GDM1 (cell line): ENCODE results near the gene SHC3.

Source experiments
- DNase-seq: peaks from one replicate; lab custom pipeline; 2025; lab: John Stamatoyannopoulos, UW

The SHC3 gene

GRCh38 chr9:88986776-88987175 is 191.8 kb downstream of the SHC3 start:
- DNase-seq = no peak

- DNase-seq = no peak
These were observed 193.0 kb downstream of the SHC3 start for GRCh38 chr9:88985616-88986015.

- no peak for DNase-seq
These were observed 194.1 kb downstream of the SHC3 start for GRCh38 chr9:88984543-88984883.

- no peak for DNase-seq
These were observed 194.6 kb downstream of the SHC3 start for GRCh38 chr9:88983865-88984542.

- DNase-seq = no peak
These were observed 197.8 kb downstream of the SHC3 start for GRCh38 chr9:88980740-88981203.

- DNase-seq = no peak
These were observed 198.8 kb downstream of the SHC3 start for GRCh38 chr9:88979791-88980190.

GRCh38 chr9:88979021-88979420 is 199.6 kb downstream of the SHC3 start:
- DNase-seq = no peak

GRCh38 chr9:88978034-88978433 is 200.6 kb downstream of the SHC3 start:
- DNase-seq = no peak

- no peak for DNase-seq
These were observed 201.7 kb downstream of the SHC3 start for GRCh38 chr9:88976890-88977257.

GRCh38 chr9:88975966-88976889 is 202.4 kb downstream of the SHC3 start:
- no peak for DNase-seq

GRCh38 chr9:88974641-88975040 is 204.0 kb downstream of the SHC3 start:
- DNase-seq = no peak

- no peak for DNase-seq
These were observed 205.2 kb downstream of the SHC3 start for GRCh38 chr9:88973281-88974045.

- no peak for DNase-seq
These were observed 206.2 kb downstream of the SHC3 start for GRCh38 chr9:88972401-88972800.

- DNase-seq = no peak
These were observed 207.3 kb downstream of the SHC3 start for GRCh38 chr9:88971131-88971960.

- DNase-seq = no peak
These were observed 208.8 kb downstream of the SHC3 start for GRCh38 chr9:88969646-88970373.

GRCh38 chr9:88968799-88969198 is 209.8 kb downstream of the SHC3 start:
- no peak for DNase-seq

- no peak for DNase-seq
These were observed 211.5 kb downstream of the SHC3 start for GRCh38 chr9:88966894-88967676.

- DNase-seq = no peak
These were observed 213.1 kb downstream of the SHC3 start for GRCh38 chr9:88965473-88965872.

- DNase-seq = no peak
These were observed 218.0 kb downstream of the SHC3 start for GRCh38 chr9:88960632-88961031.
